Heart left ventricle (tissue), 16 donors: ENCODE results near the gene CAMK2D. TPM values are rescaled to one million over a fixed set of nuclear protein-coding genes. Genes with fewer than 3 reads are reported as not detected.

Source experiments
- ATAC-seq, 4 donors: fragments of 200-7000 bp; cut with Tn5 transposase; one replicate each; pipeline ENCODE4 v1.9.1; 2020 to 2022; ENCODE audit warnings: moderate library complexity in 4 of 4, mild to moderate bottlenecking in 3 of 4, moderate number of reproducible peaks in 1 of 4
- DNase-seq, 5 donors: peaks; one replicate each; pipeline ENCODE4 v3.0.0-alpha.2; 2020
- H3K27ac ChIP-seq, 12 donors: fragments of 200-600 bp; sonication (generic) in 4 of 12; one replicate each; pipeline versions ENCODE4 v1.5.0 to v1.8.0; 2016 to 2022; ENCODE audit warnings: mild to moderate bottlenecking in 2 of 12
- H3K27me3 ChIP-seq, 9 donors: fragments of 200-600 bp; sonication (generic) in 2 of 9; one replicate each; pipeline versions ENCODE4 v1.5.1 to v1.8.0; 2016 to 2022; ENCODE audit warnings: mild to moderate bottlenecking in 3 of 9
- H3K36me3 ChIP-seq, 9 donors: fragments of 200-600 bp; sonication (generic) in 2 of 9; one replicate each; pipeline versions ENCODE4 v1.5.0 to v1.8.0; 2018 to 2022; ENCODE audit warnings: mild to moderate bottlenecking in 2 of 9
- H3K4me1 ChIP-seq, 12 donors: fragments of 200-600 bp; sonication (generic) in 4 of 12; one replicate each; pipeline versions ENCODE4 v1.5.0 to v1.8.0; 2016 to 2022; ENCODE audit warnings: mild to moderate bottlenecking in 3 of 12
- H3K4me3 ChIP-seq, 12 donors: fragments of 200-600 bp; sonication (generic) in 4 of 12; one replicate each; pipeline versions ENCODE4 v1.5.0 to v1.8.0; 2017 to 2022; ENCODE audit warnings: mild to moderate bottlenecking in 9 of 12, moderate library complexity in 4 of 12
- H3K9me3 ChIP-seq, 12 donors: fragments of 200-600 bp; sonication (generic) in 4 of 12; one replicate each; pipeline versions ENCODE4 v1.5.0 to v1.8.0; 2016 to 2022; ENCODE audit warnings: mild to moderate bottlenecking in 1 of 12
- CTCF ChIP-seq, 12 donors: fragments of 200-600 bp; sonication (generic) in 4 of 12; IDR thresholded peaks; one replicate each; pipeline versions ENCODE4 v1.5.0 to v1.8.0; 2018 to 2022; ENCODE audit warnings: antibody characterized with exemption in 12 of 12, mild to moderate bottlenecking in 5 of 12
- POLR2A ChIP-seq, 2 donors: fragments of 450-650 bp; IDR thresholded peaks; one replicate each; pipeline ENCODE4 v1.6.1; 2017; ENCODE audit warnings: antibody characterized with exemption in 2 of 2, mild to moderate bottlenecking in 2 of 2, moderate library complexity in 2 of 2
- WGBS, 4 donors: extraction: QIAGEN DNeasy Blood & Tissue Kit in 2 of 4; methylation state at CpG; one replicate each; pipeline versions ENCODE4 v1.1.5 to v1.1.7; 2013 to 2018; 5-methylcytosine and 5-hydroxymethylcytosine counted together
- intact Hi-C, 10 donors: fragments of 100-400 bp; cut with DNase I; formaldehyde crosslinking; loops; one replicate each; pipeline versions ENCODE4 v1.11.1 to v1.14.2; 2022
- polyA plus RNA-seq, 2 donors: library from polyadenylated mRNA; stranded (reverse); fragments of 200-250 nt; gene quantifications; one replicate each; pipeline ENCODE4 v1.2.3, GENCODE V29; 2013
- total RNA-seq, 9 donors: library from RNA; depleted of rRNA in 2 of 9; stranded (reverse); fragments of >200 nt in 2 of 9; fragmentation: NEBNext Ultra II Directional in 3 of 9; extraction: Animal tissue kit (Norgen Biotek cat#: 25700) in 3 of 9; gene quantifications; one replicate each; pipeline versions ENCODE4 v1.1.0 to v1.2.4, GENCODE V29; 2016 to 2023
- donor health status: ischemic (EF 13 %, LVEDD 7.1; RV severe dilation, severe dysfunction).
- donor health status: healthy with polysubstance abuse.
- donor health status: DM: no; HTN: yes; CAD: no.
- donor health status: DM: no; HTN: no; CAD: no.
- donor health status: ischemic (EF 25% LVEDD 6.9; RV normal size, moderate dysfunction).
- donor health status: ischemic (EF 25% LVEDD 5.7; RV mildly dilated, moderate dysfunction).
- donor health status: healthy.
- donor health status: DM: yes; HTN: yes; CAD: no.
- donor health status: ischemic (EF 35%, LVEDD 5.7; RV mildly dilated, moderate dysfunction).
- donor health status: nonischemic (EF 11% LVEDD 7.7; RV severe dilation, severe dysfunction).
- donor health status: DM: yes; HTN: yes; CAD: no.
- donor health status: PGD.
- donor health status: ischemic (EF 29% LVEDD 5.4; RV normal size, mild dysfunction).
- donor health status: nonischemic (EF 23%, LVEDD 6.1; RV moderate dilation, normal function).

Gene CAMK2D
- total and polyA plus RNA-seq, 11 donors = 40.9 to 294 (median 215) TPM

- DNase-seq (no peak), ATAC-seq (peak in 1 of 4 donors; percentile 38)
- Histone ChIP-seq H3K27me3 (no peaks in the 10 kb centered on the region), H3K36me3 (peaks cover 0 to 83% (median 66%) of the 10 kb centered on the region in 9 donors), H3K9me3 (no peaks in the 10 kb centered on the region), H3K4me3 (no peak overlapping the region), H3K4me1 (peaks cover 0 to 10% (median 0%) of the 10 kb centered on the region in 12 donors), H3K27ac (peak overlapping the region in 2 of 12 donors; percentile 3 to 9)
- WGBS, 4 donors = 47 to 68% (median 61%) methylated on average over 1 of the region's 1 CpG
- intact Hi-C loops = loop anchor here in 1 of 10 donors (5.0 kb wide), 1 partner anchor 71 kb away; no protein-coding TSS in a partner anchor
- no peak for TF ChIP-seq POLR2A (IDR thresholded peaks at IDR 0.05)
Observed at GRCh38 chr4:113528395-113528794, 233.1 kb downstream of the CAMK2D start.

- TF ChIP-seq CTCF (IDR thresholded peaks at IDR 0.05) (no peak), POLR2A (IDR thresholded peaks at IDR 0.05) (no peak)
- Histone ChIP-seq H3K4me3 (no peak overlapping the region), H3K27ac (no peak overlapping the region), H3K27me3 (no peaks in the 10 kb centered on the region), H3K36me3 (peaks cover 0 to 88% (median 72%) of the 10 kb centered on the region in 9 donors), H3K9me3 (no peaks in the 10 kb centered on the region), H3K4me1 (peaks cover 0 to 10% (median 0%) of the 10 kb centered on the region in 12 donors)
- intact Hi-C loops = loop anchor here in 1 of 10 donors (5.0 kb wide), 1 partner anchor 68 kb away; no protein-coding TSS in a partner anchor
- ATAC-seq (no peak), DNase-seq (no peak)
- 94 to 98% (median 97%) methylated on average over 2 of the region's 2 CpGs for WGBS, 4 donors
Observed at GRCh38 chr4:113525521-113525920, 236.0 kb downstream of the CAMK2D start.

GRCh38 chr4:113524505-113525186, 236.9 kb downstream of the CAMK2D start:
- Histone ChIP-seq H3K4me1 (peaks cover 0 to 10% (median 0%) of the 10 kb centered on the region in 12 donors), H3K27ac (no peak overlapping the region), H3K36me3 (peaks cover 0 to 87% (median 75%) of the 10 kb centered on the region in 9 donors), H3K4me3 (no peak overlapping the region), H3K27me3 (no peaks in the 10 kb centered on the region), H3K9me3 (no peaks in the 10 kb centered on the region)
- DNase-seq (no peak), ATAC-seq (no peak)
- 95 to 100% (median 98%) methylated on average over 2 of the region's 2 CpGs for WGBS, 4 donors
- TF ChIP-seq POLR2A (IDR thresholded peaks at IDR 0.05) = no peak
- no peak for TF ChIP-seq CTCF (IDR thresholded peaks at IDR 0.05)
- intact Hi-C loops = loop anchor here in 1 of 10 donors (5.0 kb wide), 1 partner anchor 67 kb away; no protein-coding TSS in a partner anchor

- Histone ChIP-seq H3K27me3 (no peaks in the 10 kb centered on the region), H3K27ac (no peak overlapping the region), H3K36me3 (peaks cover 0 to 87% (median 71%) of the 10 kb centered on the region in 9 donors), H3K4me1 (peaks cover 0 to 10% (median 0%) of the 10 kb centered on the region in 12 donors), H3K9me3 (no peaks in the 10 kb centered on the region), H3K4me3 (no peak overlapping the region)
- 94 to 100% (median 97%) methylated on average over 1 of the region's 1 CpG for WGBS, 4 donors
- ATAC-seq (no peak), DNase-seq (no peak)
- no peak for TF ChIP-seq CTCF (IDR thresholded peaks at IDR 0.05)
- TF ChIP-seq POLR2A (IDR thresholded peaks at IDR 0.05) = no peak
- intact Hi-C loops = no loop called here
Observed at GRCh38 chr4:113524096-113524495, 237.4 kb downstream of the CAMK2D start.
